CD14-positive monocyte (primary cell): ENCODE data around the gene MAP1S. TPM values are rescaled to one million over a fixed set of nuclear protein-coding genes. Genes with fewer than 3 reads are reported as not detected.

Experiments used
- DNase-seq, 3 donors: peaks; one replicate each; pipeline ENCODE4 v3.0.0-alpha.2; 2011 to 2022
- H2AFZ ChIP-seq: 2 replicates; pipeline ENCODE4 v1.6.0; 2012; ENCODE audit warnings: mild to moderate bottlenecking, low read depth, low read length, inconsistent platforms; ENCODE audit not compliant: insufficient read depth, poor library complexity, severe bottlenecking
- H3K27ac ChIP-seq, 2 donors: 1 replicate in 1 of 2; 2 replicates in 1 of 2; pipeline ENCODE4 v1.5.1; 2012 to 2013; ENCODE audit warnings: low read length in 2 of 2, control low read depth in 1 of 2, inconsistent platforms in 1 of 2, low read depth in 1 of 2, mild to moderate bottlenecking in 1 of 2
- H3K27me3 ChIP-seq, 2 donors: one replicate each; pipeline versions ENCODE4 v1.6.0 to v1.6.1; 2011 to 2013; ENCODE audit warnings: low read length in 2 of 2; ENCODE audit not compliant: control insufficient read depth in 2 of 2, insufficient read depth in 2 of 2
- H3K36me3 ChIP-seq, 2 donors: replicated peaks in 1 of 2; 1 replicate in 1 of 2; 2 replicates in 1 of 2; pipeline versions ENCODE4 v1.5.1 to v1.6.1; 2012 to 2013; ENCODE audit warnings: low read length in 2 of 2, control low read depth in 1 of 2, inconsistent platforms in 1 of 2, mild to moderate bottlenecking in 1 of 2; ENCODE audit not compliant: insufficient read depth in 2 of 2, control insufficient read depth in 1 of 2
- H3K4me1 ChIP-seq, 2 donors: 1 replicate in 1 of 2; 2 replicates in 1 of 2; pipeline versions ENCODE4 v1.5.1 to v1.6.1; 2012 to 2013; ENCODE audit warnings: low read length in 2 of 2, control low read depth in 1 of 2, inconsistent platforms in 1 of 2, mild to moderate bottlenecking in 1 of 2, moderate library complexity in 1 of 2; ENCODE audit not compliant: insufficient read depth in 2 of 2, control insufficient read depth in 1 of 2
- H3K4me2 ChIP-seq: replicated peaks from 2 replicates; pipeline ENCODE3; 2012; ENCODE audit warnings: low read length, moderate library complexity, mild to moderate bottlenecking; ENCODE audit not compliant: poor library complexity, severe bottlenecking; ENCODE audit errors: extremely low read depth
- H3K4me3 ChIP-seq, 3 experiments: fragments of 200-600 bp in 1 of 3; sonication (generic) in 1 of 3; replicated peaks in 1 of 3; 1 replicate in 2 of 3; 2 replicates in 1 of 3; pipeline ENCODE4 v1.5.1; 2011 to 2013; ENCODE audit warnings: low read length in 3 of 3, mild to moderate bottlenecking in 3 of 3, control low read depth in 2 of 3, low read depth in 2 of 3, inconsistent platforms in 1 of 3, moderate library complexity in 1 of 3
- H3K79me2 ChIP-seq: 2 replicates; pipeline ENCODE4 v1.6.0; 2012; ENCODE audit warnings: mild to moderate bottlenecking, control low read depth, inconsistent platforms, low read length, moderate library complexity; ENCODE audit not compliant: insufficient read depth
- H3K9ac ChIP-seq: 2 replicates; pipeline ENCODE4 v1.6.0; 2017; ENCODE audit warnings: low read length, mild to moderate bottlenecking; ENCODE audit not compliant: insufficient read depth, poor library complexity, severe bottlenecking
- H3K9me3 ChIP-seq, 2 donors: replicated peaks in 1 of 2; 1 replicate in 1 of 2; 2 replicates in 1 of 2; pipeline versions ENCODE4 v1.5.1 to v1.6.1; 2012 to 2013; ENCODE audit warnings: low read length in 2 of 2, control low read depth in 1 of 2; ENCODE audit not compliant: control insufficient read depth in 1 of 2, insufficient read depth in 1 of 2
- H4K20me1 ChIP-seq: 2 replicates; pipeline ENCODE4 v1.6.0; 2012; ENCODE audit warnings: mild to moderate bottlenecking, low read length, control low read depth, moderate library complexity; ENCODE audit not compliant: insufficient read depth
- H3K27ac Mint-ChIP-seq, 7 donors: one replicate each; pipeline ENCODE4 v1.8.0; 2020; ENCODE audit warnings: mild to moderate bottlenecking in 7 of 7, mixed read lengths in 7 of 7, moderate library complexity in 6 of 7, inconsistent platforms in 2 of 7
- H3K27me3 Mint-ChIP-seq, 3 donors: one replicate each; pipeline ENCODE4 v1.8.0; 2021 to 2022; ENCODE audit warnings: low read depth in 3 of 3, mild to moderate bottlenecking in 3 of 3, mixed read lengths in 3 of 3, moderate library complexity in 3 of 3, inconsistent platforms in 1 of 3
- H3K36me3 Mint-ChIP-seq, 2 donors: one replicate each; pipeline ENCODE4 v1.8.0; 2020; ENCODE audit warnings: mixed read lengths in 2 of 2, inconsistent platforms in 1 of 2, mild to moderate bottlenecking in 1 of 2
- H3K4me1 Mint-ChIP-seq: one replicate; pipeline ENCODE4 v1.8.0; 2020; ENCODE audit warnings: mild to moderate bottlenecking, mixed read lengths
- H3K4me3 Mint-ChIP-seq, 2 donors: one replicate each; pipeline ENCODE4 v1.8.0; 2020; ENCODE audit warnings: mild to moderate bottlenecking in 2 of 2, mixed read lengths in 2 of 2, moderate library complexity in 1 of 2
- H3K9me3 Mint-ChIP-seq, 7 donors: one replicate each; pipeline ENCODE4 v1.8.0; 2020 to 2022; ENCODE audit warnings: mixed read lengths in 7 of 7, mild to moderate bottlenecking in 6 of 7, moderate library complexity in 6 of 7, inconsistent platforms in 2 of 7
- WGBS: methylation state at CpG from one replicate; pipeline ENCODE4 v1.1.5; 2013; ENCODE audit warnings: missing lambda C conversion rate; ENCODE audit not compliant: insufficient coverage; 5-methylcytosine and 5-hydroxymethylcytosine counted together
- intact Hi-C, 2 donors: fragments of 100-400 bp; cut with micrococcal nuclease; formaldehyde crosslinking; loops; one replicate each; pipeline versions ENCODE4 v1.15.0 to v1.15.1; 2023
- polyA plus RNA-seq, 3 donors: library from polyadenylated mRNA; depleted of rRNA in 1 of 3; unstranded in 2 of 3; stranded (reverse) in 1 of 3; fragments of 300-500 nt in 2 of 3; fragments of >200 nt in 1 of 3; fragmentation: Illumina TruSeq in 2 of 3; gene quantifications; 1 replicate in 2 of 3; 2 replicates in 1 of 3; pipeline ENCODE4 v1.2.3, GENCODE V29; 2012 to 2021
- TF ChIP-seq, protein P1 (sequence below): fragments of 200-600 bp; IDR thresholded peaks from one replicate; pipeline ENCODE4 v1.8.0; 2022; ENCODE audit warnings: antibody characterized with exemption, mild to moderate bottlenecking

The MAP1S gene
- polyA plus RNA-seq, 3 donors, result 24.5 to 28.3 (median 27.5) TPM

DNA sequence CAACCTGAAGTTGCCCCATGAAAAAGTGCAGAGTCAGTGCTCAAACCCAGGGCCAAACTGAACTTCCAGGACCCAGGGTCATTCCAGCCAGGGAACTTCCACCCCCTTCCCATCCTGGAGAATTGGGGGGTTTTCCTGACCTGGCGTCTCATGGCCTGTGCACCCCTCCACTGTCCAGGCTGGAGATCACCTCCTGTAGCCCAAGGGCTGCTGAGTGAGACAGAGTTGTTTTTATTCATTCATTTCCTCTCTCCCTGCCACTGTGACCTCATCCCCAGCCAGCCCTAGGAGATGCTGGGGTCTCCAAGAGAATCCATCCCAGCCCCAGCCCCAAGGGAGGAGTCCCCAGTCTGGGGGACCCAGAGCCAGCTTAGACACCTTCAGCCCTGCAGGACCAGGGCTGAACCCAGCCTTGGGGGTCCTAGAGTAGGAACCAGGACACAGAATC, 36.2 kb downstream of the MAP1S start:
- Histone ChIP-seq H3K79me2 (peaks cover 49% of the 10 kb centered on the region), H3K9me3 (no peaks in the 10 kb centered on the region), H2AFZ (no peak overlapping the region), H3K4me3 (peak overlapping the region in 1 of 3 experiments; percentile 30), H3K4me1 (peaks cover 49 to 57% of the 10 kb centered on the region in 2 donors), H4K20me1 (peaks cover 8% of the 10 kb centered on the region), H3K27me3 (no peaks in the 10 kb centered on the region), H3K36me3 (peaks cover 20 to 53% of the 10 kb centered on the region in 2 donors), H3K4me2 (peak overlapping the region; percentile 28), H3K27ac (peak overlapping the region; percentile 65 to 76), H3K9ac (peak overlapping the region; percentile 18)
- Mint-ChIP-seq H3K27me3 (peaks cover 0 to 2% (median 1%) of the 10 kb centered on the region in 3 donors), H3K36me3 (peaks cover 43 to 64% of the 10 kb centered on the region in 2 donors), H3K4me1 (peaks cover 44% of the 10 kb centered on the region), H3K4me3 (no peak overlapping the region), H3K9me3 (no peaks in the 10 kb centered on the region), H3K27ac (peak overlapping the region; percentile 83 to 93 (median 91))
- intact Hi-C loops, result no loop called here
- peak in 1 of 3 donors; percentile 24 for DNase-seq
- TF ChIP-seq, protein P1, sequence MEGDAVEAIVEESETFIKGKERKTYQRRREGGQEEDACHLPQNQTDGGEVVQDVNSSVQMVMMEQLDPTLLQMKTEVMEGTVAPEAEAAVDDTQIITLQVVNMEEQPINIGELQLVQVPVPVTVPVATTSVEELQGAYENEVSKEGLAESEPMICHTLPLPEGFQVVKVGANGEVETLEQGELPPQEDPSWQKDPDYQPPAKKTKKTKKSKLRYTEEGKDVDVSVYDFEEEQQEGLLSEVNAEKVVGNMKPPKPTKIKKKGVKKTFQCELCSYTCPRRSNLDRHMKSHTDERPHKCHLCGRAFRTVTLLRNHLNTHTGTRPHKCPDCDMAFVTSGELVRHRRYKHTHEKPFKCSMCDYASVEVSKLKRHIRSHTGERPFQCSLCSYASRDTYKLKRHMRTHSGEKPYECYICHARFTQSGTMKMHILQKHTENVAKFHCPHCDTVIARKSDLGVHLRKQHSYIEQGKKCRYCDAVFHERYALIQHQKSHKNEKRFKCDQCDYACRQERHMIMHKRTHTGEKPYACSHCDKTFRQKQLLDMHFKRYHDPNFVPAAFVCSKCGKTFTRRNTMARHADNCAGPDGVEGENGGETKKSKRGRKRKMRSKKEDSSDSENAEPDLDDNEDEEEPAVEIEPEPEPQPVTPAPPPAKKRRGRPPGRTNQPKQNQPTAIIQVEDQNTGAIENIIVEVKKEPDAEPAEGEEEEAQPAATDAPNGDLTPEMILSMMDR, result no peak
- WGBS, result no CpG with 5 or more reads among the region's 1 CpG

DNA sequence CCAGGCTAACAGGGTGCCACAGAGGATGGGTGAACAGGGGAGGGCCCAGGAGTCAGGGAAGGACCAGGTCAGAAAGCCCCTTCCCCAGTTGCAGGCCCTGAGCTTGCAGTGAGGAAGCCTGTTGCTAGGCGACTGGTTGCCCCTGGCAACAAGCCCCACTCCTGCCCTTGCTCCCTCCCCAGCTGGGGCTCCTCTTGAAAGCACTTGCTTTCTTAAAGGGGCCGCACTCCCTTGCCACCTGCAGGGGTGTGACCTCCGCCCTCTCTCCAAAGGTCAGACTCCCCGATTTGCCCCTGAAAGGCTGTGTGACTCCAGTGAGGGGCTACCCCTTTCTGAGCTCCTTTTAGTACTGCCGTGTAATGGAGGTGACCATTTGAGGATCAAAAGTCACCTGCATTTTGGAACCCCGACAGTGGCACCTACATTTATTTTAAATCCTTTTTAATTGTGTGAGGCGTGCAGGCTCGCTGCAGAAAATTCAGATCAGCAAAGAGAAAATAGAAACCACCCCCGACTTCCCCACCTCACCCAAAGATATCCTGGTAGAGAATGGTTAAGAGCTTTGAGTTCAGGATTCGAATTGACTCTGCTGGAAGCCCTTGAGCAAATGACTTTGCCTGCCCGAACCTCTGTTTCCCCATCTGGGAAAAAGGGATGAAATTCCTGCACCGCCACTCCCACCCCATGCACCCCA, 36.8 kb downstream of the MAP1S start:
- Histone ChIP-seq H3K79me2 (peaks cover 46% of the 10 kb centered on the region), H3K4me1 (peaks cover 43 to 50% of the 10 kb centered on the region in 2 donors), H2AFZ (no peak overlapping the region), H3K9ac (peak overlapping the region; percentile 18), H4K20me1 (peaks cover 8% of the 10 kb centered on the region), H3K27me3 (no peaks in the 10 kb centered on the region), H3K4me3 (peak overlapping the region in 1 of 3 experiments; percentile 30), H3K36me3 (peaks cover 22 to 60% of the 10 kb centered on the region in 2 donors), H3K27ac (peak overlapping the region; percentile 65 to 76), H3K4me2 (no peak overlapping the region), H3K9me3 (no peaks in the 10 kb centered on the region)
- WGBS, result 91% methylated on average over 4 of the region's 12 CpGs
- Mint-ChIP-seq H3K4me3 (no peak overlapping the region), H3K27me3 (peaks cover 0 to 2% (median 1%) of the 10 kb centered on the region in 3 donors), H3K36me3 (peaks cover 48 to 71% of the 10 kb centered on the region in 2 donors), H3K4me1 (peaks cover 38% of the 10 kb centered on the region), H3K9me3 (no peaks in the 10 kb centered on the region), H3K27ac (peak overlapping the region in 5 of 7 donors; percentile 79 to 92 (median 89))
- DNase-seq, result no peak
- intact Hi-C loops, result no loop called here
- TF ChIP-seq, protein P1, result no peak
